Measurements from ENCODE around the gene ANKRD23.
"Not testable (repeated sequence)": the region's sequence is repeated elsewhere in the genome, so short reads cannot be mapped to it uniquely, and the experiment has no call there.

Gene ANKRD23

GRCh38 chr2:96865654-96866053 is 21.8 kb upstream of the ANKRD23 start:
- H3K4me1 ChIP-seq: no peaks in the 10 kb centered on the region
- no peaks in the 10 kb centered on the region for H3K9me3 ChIP-seq
- H3K4me3 ChIP-seq (ENCODE audit: low read depth, low read length): no peak overlapping the region
- H3K27me3 ChIP-seq: no peaks in the 10 kb centered on the region
- TF ChIP-seq CTCF (IDR thresholded peaks at IDR 0.05; ENCODE audit: low read depth, low read length): no peak
- no peak for DNase-seq
- peaks cover 5% of the 10 kb centered on the region for H3K36me3 ChIP-seq

- H3K27me3 ChIP-seq: no peaks in the 10 kb centered on the region
- H3K4me1 ChIP-seq: no peaks in the 10 kb centered on the region
- no peak for DNase-seq
- H3K9me3 ChIP-seq: no peaks in the 10 kb centered on the region
- no peak overlapping the region for H3K4me3 ChIP-seq (ENCODE audit: low read depth, low read length)
- TF ChIP-seq CTCF (IDR thresholded peaks at IDR 0.05; ENCODE audit: low read depth, low read length): no peak
- peaks cover 5% of the 10 kb centered on the region for H3K36me3 ChIP-seq
Observed at GRCh38 chr2:96864343-96865091, 20.7 kb upstream of the ANKRD23 start.

- no peaks in the 10 kb centered on the region for H3K27me3 ChIP-seq
- no peaks in the 10 kb centered on the region for H3K9me3 ChIP-seq
- peaks cover 6% of the 10 kb centered on the region; the same call in 1 of the 2 replicates for H3K4me1 ChIP-seq
- no peak overlapping the region for H3K4me3 ChIP-seq (ENCODE audit: low read depth, low read length)
- DNase-seq: no peak
- peaks cover 5% of the 10 kb centered on the region for H3K36me3 ChIP-seq
- TF ChIP-seq CTCF (IDR thresholded peaks at IDR 0.05; ENCODE audit: low read depth, low read length): no peak
Observed at GRCh38 chr2:96863575-96864342, 19.9 kb upstream of the ANKRD23 start.

GRCh38 chr2:96863056-96863455 is 19.2 kb upstream of the ANKRD23 start:
- H3K4me3 ChIP-seq (ENCODE audit: low read depth, low read length); H3K27me3 ChIP-seq; H3K4me1 ChIP-seq; DNase-seq; H3K9me3 ChIP-seq; H3K36me3 ChIP-seq: not testable (repeated sequence)

- H3K36me3 ChIP-seq: peaks cover 5% of the 10 kb centered on the region
- no peaks in the 10 kb centered on the region for H3K27me3 ChIP-seq
Observed at GRCh38 chr2:96861074-96861473, 17.3 kb upstream of the ANKRD23 start.

More at GRCh38 chr2:96861074-96861473, 17.3 kb upstream of the ANKRD23 start:
- no peak overlapping the region for H3K4me3 ChIP-seq (ENCODE audit: low read depth, low read length)
- peaks cover 6% of the 10 kb centered on the region; the same call in 1 of the 2 replicates for H3K4me1 ChIP-seq
- TF ChIP-seq CTCF (IDR thresholded peaks at IDR 0.05; ENCODE audit: low read depth, low read length): no peak
- H3K9me3 ChIP-seq: no peaks in the 10 kb centered on the region
- DNase-seq: no peak

Measured in BE2C (cell line).